H1 (cell line): Measurements from ENCODE around the gene AMER2. TPM values are rescaled to one million over a fixed set of nuclear protein-coding genes. Genes with fewer than 3 reads are reported as not detected.

Experiments
- polyA plus RNA-seq, 7 experiments: library from polyadenylated mRNA; depleted of rRNA in 3 of 7; stranded (reverse) in 5 of 7; unstranded in 2 of 7; fragments of >200 nt in 5 of 7; fragments of 200-250 nt in 2 of 7; gene quantifications; 1 replicate in 5 of 7; 2 replicates in 1 of 7; 4 replicates in 1 of 7; pipeline versions ENCODE4 v1.2.1 to v1.2.3, GENCODE V29; 2011 to 2013; ENCODE audit warnings: missing spikeins in 2 of 7, mixed read lengths in 2 of 7
- small RNA-seq: library from polyadenylated mRNA; stranded (forward); fragments of <200 nt; extraction: miRNeasy Mini kit (QIAGEN cat#:217004); gene quantifications from one replicate; pipeline ENCODE3, GENCODE V24; 2013; ENCODE audit not compliant: insufficient read depth
- total RNA-seq: library from RNA; stranded (reverse); fragmentation: NEBNext Ultra II Directional; extraction: Animal tissue kit (Norgen Biotek cat#: 25700); gene quantifications from 2 replicates; pipeline ENCODE4 v1.2.1, GENCODE V29; 2021

AMER2 gene
- total and polyA plus RNA-seq, 2 of the 8 experiments (the other 6 are each of a cell fraction or from before 2014, with no cell fraction given) = 0.14 to 0.50 TPM

Small RNA genes lying within 50 kb of the gene (small RNA-seq; reads per million reads assigned to genes)
- gene AL359757.1 (not detected), gene AL359757.2 (not detected)

Other genes starting within 250 kb of the AMER2 start
- 0.48 TPM in 2 replicates for gene PABPC3, start 76.2 kb downstream of the AMER2 start, total RNA-seq
- gene PABPC3, start 76.2 kb downstream of the AMER2 start, polyA plus RNA-seq (2011; rRNA removed) = 0.14 and 0.18 TPM in 2 replicates
- gene MTMR6, start 115.2 kb upstream of the AMER2 start, total RNA-seq = 6.9 and 8.4 TPM in 2 replicates
- gene MTMR6, start 115.2 kb upstream of the AMER2 start, polyA plus RNA-seq (2011; rRNA removed) = 1.5 and 2.1 TPM in 2 replicates
- gene NUP58, start 129.3 kb upstream of the AMER2 start, total RNA-seq = 53.8 and 57.5 TPM in 2 replicates
- 30.4 and 35.0 TPM in 2 replicates for gene NUP58, start 129.3 kb upstream of the AMER2 start, polyA plus RNA-seq (2011; rRNA removed)
- 8.3 and 8.4 TPM in 2 replicates for gene ATP8A2, start 199.7 kb upstream of the AMER2 start, total RNA-seq
- 2.2 and 2.4 TPM in 2 replicates for gene ATP8A2, start 199.7 kb upstream of the AMER2 start, polyA plus RNA-seq (2011; rRNA removed)